ENCODE measurements around the gene TRPC4.

DNA sequence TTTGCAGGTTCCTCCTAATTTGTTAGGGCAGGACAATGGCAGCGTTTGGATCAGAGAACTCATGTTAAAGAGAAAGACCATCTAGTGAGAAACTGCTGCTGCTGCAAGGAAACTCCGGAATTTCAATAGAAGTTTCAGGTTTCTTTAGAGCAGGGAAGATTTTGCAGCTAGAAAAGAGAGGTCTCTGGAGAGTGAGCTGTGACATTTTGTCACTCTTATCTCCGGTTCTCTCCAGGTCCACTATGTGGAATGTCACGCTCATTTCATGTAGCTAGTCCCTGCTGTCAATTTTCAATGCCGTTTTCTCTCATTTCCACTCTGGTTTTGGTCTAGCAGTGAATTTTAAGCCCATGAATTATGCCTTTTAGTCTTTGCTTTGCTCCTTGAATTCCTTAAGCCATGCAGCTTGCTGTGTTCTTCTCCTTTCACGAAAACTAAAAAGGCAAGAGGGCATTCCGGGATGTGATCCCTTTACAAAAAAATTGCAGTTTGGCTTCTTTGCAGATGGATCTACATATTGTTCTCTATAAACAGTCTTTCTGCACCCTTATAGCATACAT, 224.3 kb downstream of the TRPC4 start:
- TF ChIP-seq EZH2 (optimal IDR thresholded peaks at IDR 0.05; ENCODE audit: low read depth, low read length) = no peak
- TF ChIP-seq, protein P1, sequence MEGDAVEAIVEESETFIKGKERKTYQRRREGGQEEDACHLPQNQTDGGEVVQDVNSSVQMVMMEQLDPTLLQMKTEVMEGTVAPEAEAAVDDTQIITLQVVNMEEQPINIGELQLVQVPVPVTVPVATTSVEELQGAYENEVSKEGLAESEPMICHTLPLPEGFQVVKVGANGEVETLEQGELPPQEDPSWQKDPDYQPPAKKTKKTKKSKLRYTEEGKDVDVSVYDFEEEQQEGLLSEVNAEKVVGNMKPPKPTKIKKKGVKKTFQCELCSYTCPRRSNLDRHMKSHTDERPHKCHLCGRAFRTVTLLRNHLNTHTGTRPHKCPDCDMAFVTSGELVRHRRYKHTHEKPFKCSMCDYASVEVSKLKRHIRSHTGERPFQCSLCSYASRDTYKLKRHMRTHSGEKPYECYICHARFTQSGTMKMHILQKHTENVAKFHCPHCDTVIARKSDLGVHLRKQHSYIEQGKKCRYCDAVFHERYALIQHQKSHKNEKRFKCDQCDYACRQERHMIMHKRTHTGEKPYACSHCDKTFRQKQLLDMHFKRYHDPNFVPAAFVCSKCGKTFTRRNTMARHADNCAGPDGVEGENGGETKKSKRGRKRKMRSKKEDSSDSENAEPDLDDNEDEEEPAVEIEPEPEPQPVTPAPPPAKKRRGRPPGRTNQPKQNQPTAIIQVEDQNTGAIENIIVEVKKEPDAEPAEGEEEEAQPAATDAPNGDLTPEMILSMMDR (IDR thresholded peaks at IDR 0.05; ENCODE audit: low read length) = no peak
- no peak for TF ChIP-seq EZH2phosphoT487 (IDR thresholded peaks at IDR 0.05; ENCODE audit: low read length)

Data from MM.1S (cell line).